OCI-LY7 (cell line): ENCODE results near the gene POLD3. TPM values are rescaled to one million over a fixed set of nuclear protein-coding genes. Genes with fewer than 3 reads are reported as not detected.

ENCODE experiments used
- BruUV-seq: library from RNA; stranded (reverse); fragments of 400-500 nt; replicated peaks from 2 replicates; lab custom pipeline; 2021; lab: Mats Ljungman, UMichigan
- CTCF ChIA-PET: fragments of 300-600 bp; sonication (Branson Sonifier 250); formaldehyde crosslinking; loops from one replicate; lab custom pipeline; 2022; ENCODE audit warnings: antibody characterized with exemption; ENCODE audit not compliant: unreplicated experiment; lab: Charles Lee
- POLR2A ChIA-PET: fragments of 300-600 bp; sonication (Branson Sonifier 250); formaldehyde crosslinking; loops from one replicate; lab custom pipeline; 2022; ENCODE audit warnings: antibody characterized with exemption; lab: Charles Lee
- DNase-seq: peaks from one replicate; pipeline ENCODE4 v3.0.0-alpha.2; 2015; ENCODE audit warnings: low spot score
- H2AFZ ChIP-seq: fragments of 200-600 bp; sonication (generic), shearing (Covaris generic); 2 replicates; pipeline ENCODE4 v1.6.1; 2014; ENCODE audit warnings: mild to moderate bottlenecking, antibody characterized with exemption, low read length, moderate library complexity
- H3K27ac ChIP-seq: fragments of 200-600 bp; sonication (generic); 2 replicates; pipeline ENCODE4 v1.5.1; 2014; ENCODE audit warnings: mixed run types, low read depth, mild to moderate bottlenecking, moderate library complexity, low read length, inconsistent platforms; ENCODE audit not compliant: poor library complexity, severe bottlenecking
- H3K36me3 ChIP-seq: fragments of 200-600 bp; sonication (generic); 2 replicates; pipeline ENCODE4 v1.6.1; 2014; ENCODE audit warnings: mild to moderate bottlenecking, antibody characterized with exemption, low read length, moderate library complexity, mixed read lengths; ENCODE audit not compliant: insufficient read depth
- H3K4me1 ChIP-seq: fragments of 200-600 bp; sonication (generic); 2 replicates; pipeline ENCODE4 v1.5.1; 2014; ENCODE audit warnings: mild to moderate bottlenecking, low read length; ENCODE audit not compliant: insufficient read depth, poor library complexity, severe bottlenecking
- H3K4me2 ChIP-seq: fragments of 200-600 bp; sonication (generic); 2 replicates; pipeline ENCODE4 v1.6.1; 2014; ENCODE audit warnings: mild to moderate bottlenecking, low read length
- H3K4me3 ChIP-seq: fragments of 200-600 bp; sonication (generic); 2 replicates; pipeline ENCODE4 v1.5.1; 2014; ENCODE audit warnings: mild to moderate bottlenecking, low read depth, low read length; ENCODE audit not compliant: poor library complexity, severe bottlenecking
- H3K79me2 ChIP-seq: fragments of 200-600 bp; sonication (generic); 2 replicates; pipeline ENCODE4 v1.6.1; 2016; ENCODE audit warnings: low read depth, mild to moderate bottlenecking, low read length, moderate library complexity, mixed read lengths; ENCODE audit not compliant: insufficient read depth
- H3K9me2 ChIP-seq: fragments of 200-600 bp; sonication (generic); 2 replicates; pipeline ENCODE4 v1.6.1; 2016; ENCODE audit warnings: mild to moderate bottlenecking, low read length, mixed read lengths; ENCODE audit not compliant: insufficient read depth
- H3K9me3 ChIP-seq: fragments of 200-600 bp; sonication (generic); 2 replicates; pipeline ENCODE4 v1.6.1; 2014; ENCODE audit warnings: mild to moderate bottlenecking, mixed run types, low read length, mixed read lengths
- H4K20me1 ChIP-seq: fragments of 200-600 bp; sonication (generic); 2 replicates; pipeline ENCODE4 v1.6.1; 2014; ENCODE audit warnings: mild to moderate bottlenecking, antibody characterized with exemption, low read length, moderate library complexity, mixed read lengths; ENCODE audit not compliant: insufficient read depth
- EZH2phosphoT487 ChIP-seq: fragments of 200-600 bp; sonication (generic); IDR thresholded peaks from 2 replicates; pipeline ENCODE4 v1.6.1; 2018; ENCODE audit warnings: low read depth, borderline replicate concordance, mild to moderate bottlenecking, mixed run types, antibody characterized with exemption, low read length, moderate library complexity, mixed read lengths
- intact Hi-C: fragments of 100-400 bp; cut with micrococcal nuclease; formaldehyde crosslinking; loops from one replicate; pipeline ENCODE4 v1.10.0; 2022; ENCODE audit not compliant: unreplicated experiment
- total RNA-seq, 2 experiments: library from RNA; depleted of rRNA in 1 of 2; stranded (reverse); fragments of >200 nt in 1 of 2; shearing (Covaris generic) in 1 of 2; gene quantifications; 2 replicates each; pipeline ENCODE4 v1.2.3, GENCODE V29; 2014 to 2022
- TF ChIP-seq, protein P1 (sequence below): fragments of 200-600 bp; sonication (generic); conservative IDR thresholded peaks from 2 replicates; pipeline ENCODE4 v1.5.1; 2014; ENCODE audit warnings: mild to moderate bottlenecking, antibody characterized with exemption, low read length, moderate library complexity, mixed read lengths

POLD3 gene
- total RNA-seq, 2 experiments from 2014 or later: 38.8 to 39.3 TPM

DNA sequence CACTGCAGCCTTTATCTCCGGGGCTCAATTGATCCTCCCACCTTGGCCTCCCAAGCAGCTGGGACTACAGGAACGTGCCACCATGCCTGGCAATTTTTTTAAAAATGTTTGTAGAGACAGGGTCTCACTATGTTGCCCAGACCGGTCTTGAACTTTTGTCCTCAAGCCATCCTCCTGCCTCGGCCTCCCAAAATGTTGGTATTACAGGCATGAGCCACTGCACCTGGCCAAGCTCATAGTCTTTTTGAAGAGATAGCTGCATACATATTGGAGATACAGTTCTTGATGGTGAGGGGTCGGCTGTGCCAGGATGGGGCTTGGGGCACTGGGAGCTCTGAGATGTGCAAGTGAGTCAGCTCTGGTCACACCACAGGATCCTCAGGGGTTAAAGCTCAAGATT lies 85.7 kb downstream of the POLD3 start:
- CTCF ChIA-PET: no interaction called here
- H3K4me2 ChIP-seq: no peak overlapping the region
- no peaks in the 10 kb centered on the region for H3K4me1 ChIP-seq
- H3K79me2 ChIP-seq: no peaks in the 10 kb centered on the region
- H3K4me3 ChIP-seq: no peak overlapping the region
- no peak for DNase-seq
- H2AFZ ChIP-seq: no peak overlapping the region
- H4K20me1 ChIP-seq: no peaks in the 10 kb centered on the region
- H3K9me3 ChIP-seq: no peaks in the 10 kb centered on the region
- intact Hi-C loops: loop anchor here (10.0 kb wide), 1 partner anchor 63 kb away; no protein-coding TSS in a partner anchor
- H3K27ac ChIP-seq: no peak overlapping the region
- H3K36me3 ChIP-seq: no peaks in the 10 kb centered on the region
- TF ChIP-seq, protein P1, sequence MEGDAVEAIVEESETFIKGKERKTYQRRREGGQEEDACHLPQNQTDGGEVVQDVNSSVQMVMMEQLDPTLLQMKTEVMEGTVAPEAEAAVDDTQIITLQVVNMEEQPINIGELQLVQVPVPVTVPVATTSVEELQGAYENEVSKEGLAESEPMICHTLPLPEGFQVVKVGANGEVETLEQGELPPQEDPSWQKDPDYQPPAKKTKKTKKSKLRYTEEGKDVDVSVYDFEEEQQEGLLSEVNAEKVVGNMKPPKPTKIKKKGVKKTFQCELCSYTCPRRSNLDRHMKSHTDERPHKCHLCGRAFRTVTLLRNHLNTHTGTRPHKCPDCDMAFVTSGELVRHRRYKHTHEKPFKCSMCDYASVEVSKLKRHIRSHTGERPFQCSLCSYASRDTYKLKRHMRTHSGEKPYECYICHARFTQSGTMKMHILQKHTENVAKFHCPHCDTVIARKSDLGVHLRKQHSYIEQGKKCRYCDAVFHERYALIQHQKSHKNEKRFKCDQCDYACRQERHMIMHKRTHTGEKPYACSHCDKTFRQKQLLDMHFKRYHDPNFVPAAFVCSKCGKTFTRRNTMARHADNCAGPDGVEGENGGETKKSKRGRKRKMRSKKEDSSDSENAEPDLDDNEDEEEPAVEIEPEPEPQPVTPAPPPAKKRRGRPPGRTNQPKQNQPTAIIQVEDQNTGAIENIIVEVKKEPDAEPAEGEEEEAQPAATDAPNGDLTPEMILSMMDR: no peak
- TF ChIP-seq EZH2phosphoT487: no peak
- no peaks in the 10 kb centered on the region for H3K9me2 ChIP-seq
- BruUV-seq: no TSS peak
- POLR2A ChIA-PET: interaction anchor here (0.5 to 0.6 kb wide), 2 partner anchors 122 to 934 kb away, joined by 3 read pairs; no protein-coding TSS in a partner anchor

DNA sequence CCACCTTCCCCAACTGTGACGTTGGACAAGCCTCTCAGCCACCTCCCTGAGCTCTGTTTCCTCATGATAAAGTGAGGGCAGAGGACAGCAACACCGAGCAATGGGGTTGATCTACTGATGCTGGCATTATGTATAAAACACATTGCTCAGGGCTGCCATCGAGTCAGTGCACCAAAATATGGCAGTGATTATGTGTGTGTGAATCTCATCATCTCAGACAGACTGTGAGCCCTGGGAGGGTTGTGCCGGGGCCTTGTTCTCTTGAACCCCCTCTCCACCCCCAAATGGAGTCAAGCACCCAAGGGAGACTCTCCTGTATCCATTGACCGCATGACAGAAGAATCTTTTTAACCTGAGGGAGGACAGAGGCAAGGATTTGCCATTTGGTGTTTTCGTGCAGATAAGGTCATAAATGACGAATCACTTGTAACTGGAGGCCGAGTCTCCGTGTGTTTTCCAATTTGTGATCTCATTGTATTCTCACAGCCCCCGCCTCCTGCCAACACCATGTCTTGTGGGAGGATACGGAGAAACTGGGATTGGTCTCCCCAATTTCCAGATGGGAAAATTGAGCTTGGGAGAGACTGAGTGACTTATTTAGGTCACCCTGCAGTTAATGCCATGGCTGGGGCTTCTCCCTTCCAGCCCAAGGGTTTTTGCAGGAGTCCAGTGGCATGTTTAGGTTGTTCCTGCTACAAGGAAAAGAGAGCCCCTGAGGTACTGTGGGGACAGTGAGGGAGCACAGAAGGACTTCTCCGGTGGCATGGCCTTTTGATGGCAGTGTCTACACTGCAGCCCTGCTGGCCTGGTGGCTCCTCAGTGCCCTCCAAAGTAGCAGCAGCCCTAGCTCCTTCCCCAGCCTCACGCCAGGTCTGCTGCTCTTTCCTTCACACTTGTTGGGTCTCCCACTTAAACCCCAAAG lies 86.5 kb downstream of the POLD3 start:
- ChIA-PET CTCF (no interaction called here), POLR2A (no interaction called here)
- Histone ChIP-seq H4K20me1 (no peaks in the 10 kb centered on the region), H3K4me3 (no peak overlapping the region), H3K27ac (no peak overlapping the region), H3K79me2 (no peaks in the 10 kb centered on the region), H3K4me2 (no peak overlapping the region), H3K9me2 (no peaks in the 10 kb centered on the region), H3K4me1 (no peaks in the 10 kb centered on the region), H3K9me3 (no peaks in the 10 kb centered on the region), H2AFZ (no peak overlapping the region), H3K36me3 (no peaks in the 10 kb centered on the region)
- BruUV-seq: no TSS peak
- DNase-seq: no peak
- TF ChIP-seq EZH2phosphoT487: no peak
- TF ChIP-seq, protein P1: no peak
- intact Hi-C loops: loop anchor here (10.0 kb wide), 1 partner anchor 64 kb away; no protein-coding TSS in a partner anchor

DNA sequence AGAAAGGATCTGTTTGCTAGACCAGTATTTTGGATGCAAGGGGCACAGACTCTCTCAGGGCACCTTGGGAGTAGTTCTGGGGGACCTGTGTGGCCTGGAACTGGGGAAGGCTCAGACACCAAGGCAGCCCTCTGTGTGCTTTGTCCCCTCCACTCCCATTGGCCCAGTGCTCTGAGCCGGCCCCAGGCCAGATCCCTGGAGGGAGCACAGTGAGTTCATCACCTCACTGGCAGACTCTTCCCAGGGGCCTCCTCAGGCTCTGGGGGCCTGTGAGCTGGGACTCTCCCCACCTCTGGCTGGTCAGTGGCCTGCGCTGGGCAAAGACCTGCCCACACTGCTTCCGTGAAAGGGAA lies 87.1 kb downstream of the POLD3 start:
- no peaks in the 10 kb centered on the region for H3K4me1 ChIP-seq
- H3K9me3 ChIP-seq: no peaks in the 10 kb centered on the region
- ChIA-PET CTCF (no interaction called here), POLR2A (no interaction called here)
- H3K4me2 ChIP-seq: no peak overlapping the region
- H3K79me2 ChIP-seq: no peaks in the 10 kb centered on the region
- BruUV-seq: no TSS peak
- TF ChIP-seq EZH2phosphoT487: no peak
- TF ChIP-seq, protein P1: no peak
- no peaks in the 10 kb centered on the region for H3K9me2 ChIP-seq
- no peaks in the 10 kb centered on the region for H3K36me3 ChIP-seq
- H3K4me3 ChIP-seq: no peak overlapping the region
- DNase-seq: no peak
- intact Hi-C loops: loop anchor here (10.0 kb wide), 1 partner anchor 65 kb away; no protein-coding TSS in a partner anchor
- H2AFZ ChIP-seq: no peak overlapping the region
- H4K20me1 ChIP-seq: no peaks in the 10 kb centered on the region
- no peak overlapping the region for H3K27ac ChIP-seq
